Fibroblast of lung (primary cell): ENCODE measurements around the gene PPFIBP2. TPM values are rescaled to one million over a fixed set of nuclear protein-coding genes. Genes with fewer than 3 reads are reported as not detected.

Experiments
- DNase-seq, 2 donors: peaks; one replicate each; pipeline versions ENCODE4 v3.0.0 to v3.0.0-alpha.2; 2010; ENCODE audit warnings: low read depth in 2 of 2
- H2AFZ ChIP-seq: 2 replicates; pipeline ENCODE4 v1.5.1; 2012; ENCODE audit warnings: low read length, control low read depth, inconsistent platforms
- H3K27ac ChIP-seq: 2 replicates; pipeline ENCODE4 v1.5.1; 2011; ENCODE audit warnings: low read length, control low read depth; ENCODE audit not compliant: insufficient read depth
- H3K27me3 ChIP-seq: 2 replicates; pipeline ENCODE4 v1.5.1; 2011; ENCODE audit warnings: mild to moderate bottlenecking, low read length; ENCODE audit not compliant: control insufficient read depth, insufficient read depth
- H3K36me3 ChIP-seq: 2 replicates; pipeline ENCODE4 v1.5.1; 2011; ENCODE audit warnings: low read length; ENCODE audit not compliant: control insufficient read depth, insufficient read depth
- H3K4me1 ChIP-seq: 2 replicates; pipeline ENCODE4 v1.5.1; 2011; ENCODE audit warnings: low read length; ENCODE audit not compliant: control insufficient read depth, insufficient read depth; ENCODE audit errors: extremely low read depth
- H3K4me2 ChIP-seq: 2 replicates; pipeline ENCODE4 v1.5.1; 2011; ENCODE audit warnings: low read length, control low read depth; ENCODE audit not compliant: insufficient read depth; ENCODE audit errors: extremely low read depth
- H3K4me3 ChIP-seq, 4 experiments: fragments of 200-600 bp in 1 of 4; sonication (generic) in 1 of 4; replicated peaks in 1 of 4; 2 replicates each; pipeline ENCODE4 v1.5.1; 2011 to 2016; ENCODE audit warnings: low read length in 4 of 4, low read depth in 3 of 4, mild to moderate bottlenecking in 3 of 4, control low read depth in 2 of 4, inconsistent platforms in 1 of 4, mixed read lengths in 1 of 4; ENCODE audit not compliant: insufficient read depth in 1 of 4; ENCODE audit errors: control extremely low read depth in 1 of 4
- H3K79me2 ChIP-seq: 2 replicates; pipeline ENCODE4 v1.5.1; 2012; ENCODE audit warnings: mild to moderate bottlenecking, low read length, inconsistent platforms; ENCODE audit not compliant: control insufficient read depth, insufficient read depth
- H3K9ac ChIP-seq: 2 replicates; pipeline ENCODE4 v1.5.1; 2011; ENCODE audit warnings: mild to moderate bottlenecking, low read length, control low read depth; ENCODE audit not compliant: insufficient read depth
- H3K9me3 ChIP-seq: 2 replicates; pipeline ENCODE4 v1.5.1; 2012; ENCODE audit warnings: low read depth, low read length; ENCODE audit not compliant: control insufficient read depth, insufficient read depth
- H4K20me1 ChIP-seq: 2 replicates; pipeline ENCODE4 v1.5.1; 2011; ENCODE audit warnings: low read length; ENCODE audit not compliant: control insufficient read depth, insufficient read depth; ENCODE audit errors: extremely low read depth
- CTCF ChIP-seq, 2 donors: IDR thresholded peaks in 1 of 2; conservative IDR thresholded peaks in 1 of 2; 1 replicate in 1 of 2; 2 replicates in 1 of 2; pipeline ENCODE4 v1.5.1; 2011 to 2012; ENCODE audit warnings: low read length in 2 of 2, control low read depth in 1 of 2, inconsistent platforms in 1 of 2, low read depth in 1 of 2, mild to moderate bottlenecking in 1 of 2
- EZH2 ChIP-seq: IDR thresholded peaks from 2 replicates; pipeline ENCODE4 v1.5.1; 2012; ENCODE audit warnings: low read length, control low read depth, mild to moderate bottlenecking; ENCODE audit errors: missing control alignments
- polyA plus RNA-seq, 2 donors: library from polyadenylated mRNA; depleted of rRNA in 1 of 2; stranded (reverse) in 1 of 2; unstranded in 1 of 2; fragments of >200 nt; gene quantifications; 2 replicates each; pipeline ENCODE4 v1.2.1, GENCODE V29; 2011 to 2012; ENCODE audit warnings: missing spikeins in 1 of 2
- total RNA-seq: library from RNA; depleted of rRNA; stranded (reverse); fragments of >200 nt; gene quantifications from 2 replicates; pipeline ENCODE4 v1.2.1, GENCODE V29; 2014

The PPFIBP2 gene
- total and polyA plus RNA-seq, 2 donors (not counting 1 experiment from before 2014, with no cell fraction given) = 11.4 to 38.8 TPM

DNA sequence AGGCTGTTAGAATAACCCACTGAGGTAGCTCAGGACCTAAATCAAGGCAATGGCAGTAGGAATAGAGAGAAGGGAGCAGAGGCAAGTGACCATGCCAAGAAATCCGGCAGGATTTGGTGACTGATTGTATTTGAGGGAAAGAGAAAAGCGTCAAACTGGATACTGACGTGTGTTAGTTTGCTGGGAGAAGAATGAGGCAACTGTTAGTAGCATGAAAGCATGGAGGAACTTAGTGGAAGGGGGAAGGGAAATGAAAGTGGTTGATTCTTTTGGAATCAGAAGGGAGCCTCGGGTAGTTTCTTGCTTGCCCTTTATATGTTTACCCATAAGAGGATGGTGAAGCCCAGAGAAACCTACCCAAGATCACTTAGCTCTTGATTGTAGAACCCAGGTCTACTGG is 8.3 kb downstream of the PPFIBP2 start:
- Histone ChIP-seq H3K36me3 (no peaks in the 10 kb centered on the region), H2AFZ (no peak overlapping the region), H3K4me3 (no peak overlapping the region), H3K4me2 (no peak overlapping the region), H3K27me3 (no peaks in the 10 kb centered on the region), H3K9me3 (no peaks in the 10 kb centered on the region), H3K9ac (no peak overlapping the region), H3K79me2 (no peaks in the 10 kb centered on the region), H3K27ac (no peak overlapping the region), H3K4me1 (no peaks in the 10 kb centered on the region), H4K20me1 (no peaks in the 10 kb centered on the region)
- DNase-seq = no peak
- TF ChIP-seq CTCF (conservative IDR thresholded peaks at IDR 0.05 in 1 of 2, IDR thresholded peaks at IDR 0.05 in 1 of 2; ENCODE audit: low read depth in 1 of 2, low read length in 2 of 2) (no peak), EZH2 (no peak)

DNA sequence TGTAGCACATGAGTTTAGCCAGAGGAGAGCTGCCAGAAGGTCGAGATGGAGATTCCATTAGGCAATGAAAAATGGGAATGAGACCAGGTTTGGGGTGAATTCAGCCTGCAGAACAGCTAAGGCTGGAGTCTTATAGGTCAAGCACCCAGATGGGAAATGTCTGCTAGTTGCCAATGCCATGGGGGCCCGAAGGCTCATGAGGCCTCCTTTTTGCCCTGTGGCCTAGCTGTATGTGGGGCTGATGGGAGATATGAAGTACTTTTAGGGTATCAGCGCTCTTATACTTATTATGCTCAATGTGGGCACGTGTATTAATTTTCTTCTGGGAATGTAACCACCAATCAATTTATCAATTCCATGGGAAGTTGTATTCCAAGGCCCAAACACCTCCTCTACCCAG is 8.7 kb downstream of the PPFIBP2 start:
- no peaks in the 10 kb centered on the region for H3K4me1 ChIP-seq
- H3K9ac ChIP-seq = no peak overlapping the region
- H2AFZ ChIP-seq = no peak overlapping the region
- no peaks in the 10 kb centered on the region for H3K36me3 ChIP-seq
- no peak overlapping the region for H3K27ac ChIP-seq
- no peaks in the 10 kb centered on the region for H3K9me3 ChIP-seq
- no peaks in the 10 kb centered on the region for H3K79me2 ChIP-seq
- H3K27me3 ChIP-seq = no peaks in the 10 kb centered on the region
- TF ChIP-seq CTCF (conservative IDR thresholded peaks at IDR 0.05 in 1 of 2, IDR thresholded peaks at IDR 0.05 in 1 of 2; ENCODE audit: low read depth in 1 of 2, low read length in 2 of 2) = no peak
- no peak for TF ChIP-seq EZH2
- H3K4me3 ChIP-seq = no peak overlapping the region
- H4K20me1 ChIP-seq = no peaks in the 10 kb centered on the region
- no peak overlapping the region for H3K4me2 ChIP-seq
- DNase-seq = no peak

GRCh38 chr11:7523416-7524210 is 9.8 kb downstream of the PPFIBP2 start:
- DNase-seq = no peak
- Histone ChIP-seq H3K4me2 (no peak overlapping the region), H3K4me1 (no peaks in the 10 kb centered on the region), H2AFZ (no peak overlapping the region), H3K4me3 (no peak overlapping the region), H3K79me2 (no peaks in the 10 kb centered on the region), H3K9me3 (no peaks in the 10 kb centered on the region), H4K20me1 (no peaks in the 10 kb centered on the region), H3K9ac (no peak overlapping the region), H3K27me3 (no peaks in the 10 kb centered on the region), H3K27ac (no peak overlapping the region), H3K36me3 (no peaks in the 10 kb centered on the region)
- no peak for TF ChIP-seq EZH2
